ENCODE measurements around the gene CARHSP1.

- TF ChIP-seq ISL1 (CRISPR knock-in tag; IDR thresholded peaks at IDR 0.05) (no peak), ZC3H10 (CRISPR knock-in tag; IDR thresholded peaks at IDR 0.05) (no peak), ESRRG (CRISPR knock-in tag; IDR thresholded peaks at IDR 0.05) (no peak), CSDC2 (CRISPR knock-in tag; IDR thresholded peaks at IDR 0.05) (no peak), RARB (CRISPR knock-in tag; IDR thresholded peaks at IDR 0.05) (no peak), ZNF565 (CRISPR knock-in tag; conservative IDR thresholded peaks at IDR 0.05; ENCODE audit: low read depth) (no peak), ZFP30 (CRISPR knock-in tag; IDR thresholded peaks at IDR 0.05) (no peak), ZFP3 (CRISPR knock-in tag; IDR thresholded peaks at IDR 0.05) (no peak)
- TF ChIP-seq, protein P1, sequence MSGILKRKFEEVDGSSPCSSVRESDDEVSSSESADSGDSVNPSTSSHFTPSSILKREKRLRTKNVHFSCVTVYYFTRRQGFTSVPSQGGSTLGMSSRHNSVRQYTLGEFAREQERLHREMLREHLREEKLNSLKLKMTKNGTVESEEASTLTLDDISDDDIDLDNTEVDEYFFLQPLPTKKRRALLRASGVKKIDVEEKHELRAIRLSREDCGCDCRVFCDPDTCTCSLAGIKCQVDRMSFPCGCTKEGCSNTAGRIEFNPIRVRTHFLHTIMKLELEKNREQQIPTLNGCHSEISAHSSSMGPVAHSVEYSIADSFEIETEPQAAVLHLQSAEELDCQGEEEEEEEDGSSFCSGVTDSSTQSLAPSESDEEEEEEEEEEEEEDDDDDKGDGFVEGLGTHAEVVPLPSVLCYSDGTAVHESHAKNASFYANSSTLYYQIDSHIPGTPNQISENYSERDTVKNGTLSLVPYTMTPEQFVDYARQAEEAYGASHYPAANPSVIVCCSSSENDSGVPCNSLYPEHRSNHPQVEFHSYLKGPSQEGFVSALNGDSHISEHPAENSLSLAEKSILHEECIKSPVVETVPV (CRISPR knock-in tag; IDR thresholded peaks at IDR 0.05): no peak
These were observed 40.1 kb upstream of the CARHSP1 start for GRCh38 chr16:8908810-8909468.

Measured in SK-N-SH treated with all-trans-retinoic acid at 6 μM for 48 hours (cell line).